ENCODE results near the gene ESPN. TPM values are rescaled to one million over a fixed set of nuclear protein-coding genes. Genes with fewer than 3 reads are reported as not detected.
A peak's percentile ranks its signal among the peaks of the same experiment; 100 is the strongest.
"Not testable (repeated sequence)": the region's sequence is repeated elsewhere in the genome, so short reads cannot be mapped to it uniquely, and the experiment has no call there.

Gene ESPN
- total RNA-seq, 4 donors from 2014 or later = 14.5 to 22.2 (median 18.6) TPM

- intact Hi-C loops (cut with DNase I) = no loop called here
- Histone ChIP-seq H3K4me1 (peaks cover 39 to 85% (median 43%) of the 10 kb centered on the region in 3 donors), H3K9me3 (no peaks in the 10 kb centered on the region), H3K27ac (peak overlapping the region; percentile 4 to 64 (median 38)), H3K36me3 (no peaks in the 10 kb centered on the region), H3K27me3 (peaks cover 0 to 86% (median 3%) of the 10 kb centered on the region in 4 donors), H3K4me3 (no peak overlapping the region)
- TF ChIP-seq CTCF (IDR thresholded peaks at IDR 0.05) (no peak), POLR2A (IDR thresholded peaks at IDR 0.05) (no peak)
- WGBS, 2 donors = 45 to 76% methylated on average over 6 to 8 of the region's 26 CpGs
- DNase-seq = no peak
Observed at GRCh38 chr1:6427441-6428390, 3.1 kb downstream of the ESPN start.

GRCh38 chr1:6428453-6428852 lies 3.9 kb downstream of the ESPN start:
- H3K4me3 ChIP-seq; H3K36me3 ChIP-seq; DNase-seq; intact Hi-C loops (cut with DNase I); H3K9me3 ChIP-seq: not testable (repeated sequence)
- Histone ChIP-seq H3K27ac (peak overlapping the region in 1 of 4 donors; percentile 64), H3K4me1 (peaks cover 33 to 78% (median 37%) of the 10 kb centered on the region in 3 donors), H3K27me3 (peaks cover 0 to 79% (median 3%) of the 10 kb centered on the region in 4 donors)
- 83% methylated on average over 1 of the region's 6 CpGs; no CpG with 5 or more reads in 1 of the 2 donors for WGBS, 2 donors

GRCh38 chr1:6429660-6430411 lies 5.3 kb downstream of the ESPN start:
- H3K36me3 ChIP-seq; intact Hi-C loops (cut with DNase I); H3K4me3 ChIP-seq; H3K27ac ChIP-seq; DNase-seq; H3K9me3 ChIP-seq: not testable (repeated sequence)
- WGBS, 2 donors = 50% methylated on average over 2 of the region's 19 CpGs; no CpG with 5 or more reads in 1 of the 2 donors
- peaks cover 0 to 65% (median 3%) of the 10 kb centered on the region in 4 donors for H3K27me3 ChIP-seq
- H3K4me1 ChIP-seq = peaks cover 19 to 64% (median 28%) of the 10 kb centered on the region in 3 donors

GRCh38 chr1:6431645-6432579 lies 7.3 kb downstream of the ESPN start:
- H3K9me3 ChIP-seq; H3K36me3 ChIP-seq; intact Hi-C loops (cut with DNase I); H3K4me3 ChIP-seq; DNase-seq; H3K27ac ChIP-seq: not testable (repeated sequence)
- Histone ChIP-seq H3K4me1 (peaks cover 9 to 44% (median 12%) of the 10 kb centered on the region in 3 donors), H3K27me3 (peaks cover 0 to 49% (median 0%) of the 10 kb centered on the region in 4 donors)
- WGBS, 2 donors = 64 to 73% methylated on average over 5 to 6 of the region's 13 CpGs

GRCh38 chr1:6434186-6434585 lies 9.6 kb downstream of the ESPN start:
- intact Hi-C loops (cut with DNase I) = no loop called here
- DNase-seq = no peak
- TF ChIP-seq POLR2A (IDR thresholded peaks at IDR 0.05) (no peak), CTCF (IDR thresholded peaks at IDR 0.05) (no peak)
- H3K4me1 ChIP-seq = peaks cover 0 to 24% (median 0%) of the 10 kb centered on the region in 3 donors
- H3K27me3 ChIP-seq = peaks cover 0 to 49% (median 0%) of the 10 kb centered on the region in 4 donors
- no peak overlapping the region for H3K4me3 ChIP-seq
- no peak overlapping the region for H3K27ac ChIP-seq
- WGBS, 2 donors = 77 to 78% methylated on average over 3 to 5 of the region's 5 CpGs
- H3K36me3 ChIP-seq = no peaks in the 10 kb centered on the region
- no peaks in the 10 kb centered on the region for H3K9me3 ChIP-seq

GRCh38 chr1:6435129-6435528 lies 10.6 kb downstream of the ESPN start:
- DNase-seq = no peak
- Histone ChIP-seq H3K9me3 (no peaks in the 10 kb centered on the region), H3K27ac (no peak overlapping the region), H3K4me3 (no peak overlapping the region), H3K4me1 (peaks cover 4 to 25% (median 4%) of the 10 kb centered on the region in 3 donors), H3K27me3 (peaks cover 0 to 49% (median 1%) of the 10 kb centered on the region in 4 donors), H3K36me3 (no peaks in the 10 kb centered on the region)
- intact Hi-C loops (cut with DNase I) = no loop called here
- WGBS, 2 donors = 71 to 76% methylated on average over 7 to 10 of the region's 15 CpGs
- no peak for TF ChIP-seq CTCF (IDR thresholded peaks at IDR 0.05)
- no peak for TF ChIP-seq POLR2A (IDR thresholded peaks at IDR 0.05)

Data from esophagus squamous epithelium (tissue), 5 donors.